Epithelial cell of esophagus (primary cell): ENCODE results near the gene FBXL14.

ENCODE experiments used
- DNase-seq: peaks from one replicate; pipeline ENCODE4 v3.0.0; 2010; ENCODE audit warnings: low read depth
- H3K4me3 ChIP-seq: 2 replicates; pipeline ENCODE4 v1.5.1; 2011; ENCODE audit warnings: mild to moderate bottlenecking, low read length, control low read depth
- TF ChIP-seq, protein P1 (sequence below): IDR thresholded peaks from 2 replicates; pipeline ENCODE4 v1.5.1; 2011; ENCODE audit warnings: low read depth, mild to moderate bottlenecking, low read length, control low read depth, inconsistent platforms; ENCODE audit not compliant: insufficient read depth; ENCODE audit errors: missing control alignments

The FBXL14 gene

DNA sequence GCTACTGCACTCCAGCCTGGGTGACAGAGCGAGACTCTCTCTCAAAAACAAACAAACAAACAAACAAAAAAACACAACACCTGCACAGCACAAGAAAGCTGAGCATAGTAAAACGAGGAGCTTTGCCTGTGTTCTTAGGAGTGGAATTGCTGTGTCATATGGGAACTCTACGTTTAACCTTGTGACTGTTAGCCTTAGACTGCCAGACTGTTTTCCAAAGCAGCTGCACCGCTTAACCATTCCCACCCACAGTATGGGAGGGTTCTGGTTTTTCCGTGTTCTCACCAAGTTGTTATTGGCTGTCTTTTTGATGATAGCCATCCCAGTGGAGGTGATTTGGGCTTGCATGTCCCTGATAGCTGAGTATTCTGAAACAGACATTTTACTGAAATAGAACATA lies 43.8 kb upstream of the FBXL14 start:
- H3K4me3 ChIP-seq: no peak overlapping the region
- no peak for DNase-seq
- TF ChIP-seq, protein P1, sequence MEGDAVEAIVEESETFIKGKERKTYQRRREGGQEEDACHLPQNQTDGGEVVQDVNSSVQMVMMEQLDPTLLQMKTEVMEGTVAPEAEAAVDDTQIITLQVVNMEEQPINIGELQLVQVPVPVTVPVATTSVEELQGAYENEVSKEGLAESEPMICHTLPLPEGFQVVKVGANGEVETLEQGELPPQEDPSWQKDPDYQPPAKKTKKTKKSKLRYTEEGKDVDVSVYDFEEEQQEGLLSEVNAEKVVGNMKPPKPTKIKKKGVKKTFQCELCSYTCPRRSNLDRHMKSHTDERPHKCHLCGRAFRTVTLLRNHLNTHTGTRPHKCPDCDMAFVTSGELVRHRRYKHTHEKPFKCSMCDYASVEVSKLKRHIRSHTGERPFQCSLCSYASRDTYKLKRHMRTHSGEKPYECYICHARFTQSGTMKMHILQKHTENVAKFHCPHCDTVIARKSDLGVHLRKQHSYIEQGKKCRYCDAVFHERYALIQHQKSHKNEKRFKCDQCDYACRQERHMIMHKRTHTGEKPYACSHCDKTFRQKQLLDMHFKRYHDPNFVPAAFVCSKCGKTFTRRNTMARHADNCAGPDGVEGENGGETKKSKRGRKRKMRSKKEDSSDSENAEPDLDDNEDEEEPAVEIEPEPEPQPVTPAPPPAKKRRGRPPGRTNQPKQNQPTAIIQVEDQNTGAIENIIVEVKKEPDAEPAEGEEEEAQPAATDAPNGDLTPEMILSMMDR: no peak

DNA sequence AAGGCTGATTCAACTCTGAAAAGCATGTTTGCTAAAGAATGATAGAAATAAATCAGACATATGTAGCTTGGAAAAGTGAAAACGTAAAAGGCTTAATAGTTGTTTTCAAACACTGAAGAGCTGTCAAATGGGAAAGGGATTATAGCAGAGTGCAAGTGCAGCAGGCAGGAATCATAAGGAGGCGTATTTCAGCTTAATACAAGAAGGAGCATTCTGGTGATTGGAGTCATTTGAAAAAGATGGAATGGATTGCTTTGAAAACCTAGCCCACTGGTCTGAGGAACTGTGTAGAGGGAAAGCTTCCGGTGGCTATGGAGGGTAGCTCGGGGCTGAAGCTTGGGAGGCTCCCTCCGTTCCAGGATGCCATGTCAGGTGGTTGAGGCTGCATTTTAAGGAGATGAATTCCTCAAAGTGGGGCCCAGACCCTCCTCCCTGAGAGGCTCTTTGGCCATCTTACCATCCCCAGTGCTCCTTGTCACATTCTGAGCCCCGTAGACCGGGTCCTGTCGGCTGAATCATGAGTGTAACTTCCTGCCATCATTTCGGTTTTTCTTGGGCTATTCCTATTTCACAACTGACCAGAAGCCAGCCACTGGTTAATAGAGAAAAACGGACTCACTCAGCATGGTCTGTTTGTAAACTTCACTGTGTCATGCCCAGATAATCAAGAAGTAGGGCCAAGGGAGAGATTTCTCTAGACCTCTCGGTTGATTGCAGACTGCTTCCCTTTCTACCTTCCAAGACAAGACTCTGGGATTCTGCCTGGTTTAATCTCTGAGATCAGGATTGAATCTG lies 41.1 kb upstream of the FBXL14 start:
- TF ChIP-seq, protein P1: no peak
- H3K4me3 ChIP-seq: no peak overlapping the region
- DNase-seq: no peak

DNA sequence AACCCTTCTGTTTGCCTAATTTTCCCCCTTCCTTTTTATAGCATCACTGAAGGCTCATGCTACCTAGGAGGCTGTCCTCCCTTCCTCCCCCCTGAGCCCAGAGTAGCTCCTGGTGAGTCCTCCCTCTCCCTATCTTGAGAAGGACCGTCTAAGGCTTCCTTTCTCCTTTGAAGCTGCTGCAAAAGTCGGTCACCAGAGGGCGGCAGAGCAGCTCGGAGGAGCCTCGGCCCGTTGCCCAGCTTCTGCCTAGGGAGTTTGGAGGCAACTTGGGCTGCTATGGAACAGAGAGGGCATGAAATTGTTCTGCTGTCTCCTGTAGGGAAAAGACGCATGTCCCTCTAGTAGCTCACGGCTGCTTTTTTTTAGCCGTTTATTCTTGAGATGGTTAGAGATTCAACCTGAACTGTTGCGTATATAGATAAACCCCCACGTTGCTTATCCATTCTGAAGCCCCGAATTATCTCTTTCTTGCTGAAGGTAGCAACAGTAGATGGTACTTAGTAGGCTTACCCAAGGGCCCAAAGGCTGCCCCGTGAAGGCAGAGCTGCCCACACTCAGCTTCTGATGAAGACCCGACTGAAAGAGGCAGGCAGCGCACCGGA lies 40.3 kb upstream of the FBXL14 start:
- peak; percentile 73 for DNase-seq
- TF ChIP-seq, protein P1: peak; percentile 95
- H3K4me3 ChIP-seq: no peak overlapping the region

DNA sequence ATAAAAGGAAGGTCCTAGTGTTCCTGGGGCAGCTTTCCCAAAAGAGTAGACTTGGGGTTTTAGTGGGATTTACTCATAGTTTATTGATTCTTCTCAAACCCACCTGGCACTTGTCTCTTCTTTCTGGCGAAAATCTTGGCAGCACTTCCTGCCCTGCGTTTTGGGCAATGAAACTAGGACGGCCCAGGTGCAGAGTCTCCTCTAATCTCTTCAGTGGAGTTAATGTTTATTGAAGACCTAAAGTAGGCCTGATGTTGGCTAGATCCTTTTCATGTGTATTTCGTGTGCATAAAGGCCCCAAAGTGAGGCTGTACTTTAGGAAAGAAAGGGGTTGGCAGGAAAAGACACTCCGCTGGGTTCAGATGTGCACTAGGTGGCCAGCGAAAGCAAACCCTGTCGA lies 39.8 kb upstream of the FBXL14 start:
- no peak for DNase-seq
- no peak overlapping the region for H3K4me3 ChIP-seq
- TF ChIP-seq, protein P1: no peak

DNA sequence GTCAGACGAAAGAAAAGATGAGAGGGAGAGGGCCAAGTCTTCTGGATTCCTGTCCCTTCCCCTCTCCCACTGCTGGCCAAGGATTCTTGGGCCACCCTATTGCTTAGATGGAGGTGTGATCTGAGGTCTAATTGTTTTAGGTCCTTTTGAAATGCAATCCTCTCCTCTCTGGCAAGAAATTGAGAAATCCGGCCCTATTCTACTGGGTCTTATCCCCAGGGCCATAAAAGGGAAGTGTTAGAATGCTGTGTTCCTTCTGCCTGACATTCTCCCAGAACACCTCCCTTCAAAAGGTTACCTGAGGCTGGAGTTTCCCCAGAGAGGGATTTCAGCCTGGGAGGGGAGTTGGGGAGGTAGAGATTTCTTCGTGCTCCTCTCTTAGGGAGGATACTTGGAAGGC lies 39.1 kb upstream of the FBXL14 start:
- TF ChIP-seq, protein P1: no peak
- no peak overlapping the region for H3K4me3 ChIP-seq
- no peak for DNase-seq

DNA sequence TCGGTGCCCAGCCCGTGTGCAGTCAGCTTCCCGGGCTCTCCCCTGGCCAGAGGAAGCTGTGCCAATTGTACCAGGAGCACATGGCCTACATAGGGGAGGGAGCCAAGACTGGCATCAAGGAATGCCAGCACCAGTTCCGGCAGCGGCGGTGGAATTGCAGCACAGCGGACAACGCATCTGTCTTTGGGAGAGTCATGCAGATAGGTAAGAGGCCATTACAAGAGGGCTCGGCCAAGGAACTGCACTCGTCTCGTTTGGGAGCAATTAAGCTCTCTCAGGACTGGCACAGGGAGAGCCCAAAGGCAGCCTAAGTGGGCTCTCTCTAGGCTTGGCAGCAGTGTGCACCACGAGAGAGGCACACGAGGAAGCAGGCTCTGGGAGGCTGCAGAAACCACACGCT lies 38.3 kb upstream of the FBXL14 start:
- no peak overlapping the region for H3K4me3 ChIP-seq
- DNase-seq: no peak
- TF ChIP-seq, protein P1: no peak
